T-cell (primary cell): ENCODE measurements around the gene DCC. TPM values are rescaled to one million over a fixed set of nuclear protein-coding genes. Genes with fewer than 3 reads are reported as not detected.

ENCODE experiments used
- ATAC-seq, 4 experiments: fragments of 200-7000 bp in 3 of 4; fragments of 150-1000 bp in 1 of 4; cut with Tn5 transposase; replicated peaks in 1 of 4; 1 replicate in 3 of 4; 2 replicates in 1 of 4; pipeline ENCODE4 v1.10.0; 2021; ENCODE audit warnings: moderate library complexity in 3 of 4, mild to moderate bottlenecking in 2 of 4, moderate number of reproducible peaks in 1 of 4
- CTCF ChIA-PET, 2 donors: fragments of 300-600 bp; sonication (Branson Sonifier 250); formaldehyde crosslinking; loops; one replicate each; lab custom pipeline; 2022; ENCODE audit warnings: antibody characterized with exemption in 2 of 2; lab: Charles Lee
- POLR2A ChIA-PET, 2 donors: fragments of 300-600 bp; sonication (Branson Sonifier 250); formaldehyde crosslinking; loops; one replicate each; lab custom pipeline; 2022; ENCODE audit warnings: antibody characterized with exemption in 2 of 2; lab: Charles Lee
- DNase-seq, 35 experiments: peaks; one replicate each; pipeline versions ENCODE4 v3.0.0 to v3.0.0-alpha.2; 2013 to 2023
- H3K27ac ChIP-seq: one replicate; pipeline ENCODE4 v1.5.1; 2013; ENCODE audit warnings: low read length
- H3K27me3 ChIP-seq, 2 experiments: replicated peaks in 1 of 2; 1 replicate in 1 of 2; 2 replicates in 1 of 2; pipeline versions ENCODE4 v1.6.1 to v1.7.0; 2013; ENCODE audit warnings: low read length in 1 of 2, mixed read lengths in 1 of 2; ENCODE audit not compliant: control insufficient read depth in 2 of 2, insufficient read depth in 2 of 2; ENCODE audit errors: extremely low read depth in 1 of 2
- H3K36me3 ChIP-seq, 2 donors: 1 replicate in 1 of 2; 2 replicates in 1 of 2; pipeline versions ENCODE4 v1.6.1 to v1.7.0; 2013; ENCODE audit warnings: low read length in 1 of 2; ENCODE audit not compliant: control insufficient read depth in 2 of 2, insufficient read depth in 1 of 2; ENCODE audit errors: extremely low read depth in 1 of 2
- H3K4me1 ChIP-seq, 2 experiments: 1 replicate in 1 of 2; 2 replicates in 1 of 2; pipeline versions ENCODE4 v1.6.1 to v1.7.0; 2013; ENCODE audit warnings: low read length in 2 of 2, mixed read lengths in 1 of 2; ENCODE audit not compliant: insufficient read depth in 2 of 2, control insufficient read depth in 1 of 2; ENCODE audit errors: extremely low read depth in 1 of 2
- H3K4me3 ChIP-seq, 2 donors: 1 replicate in 1 of 2; 2 replicates in 1 of 2; pipeline versions ENCODE4 v1.5.1 to v1.7.0; 2013; ENCODE audit warnings: mild to moderate bottlenecking in 2 of 2, low read length in 1 of 2, moderate library complexity in 1 of 2; ENCODE audit not compliant: control insufficient read depth in 1 of 2; ENCODE audit errors: extremely low read depth in 1 of 2
- H3K9me3 ChIP-seq: 2 replicates; pipeline ENCODE4 v1.7.0; 2013
- H3K27ac Mint-ChIP-seq, 2 donors: one replicate each; pipeline ENCODE4 v1.8.0; 2020 to 2021; ENCODE audit warnings: mild to moderate bottlenecking in 2 of 2, mixed read lengths in 2 of 2
- H3K27me3 Mint-ChIP-seq, 2 donors: one replicate each; pipeline ENCODE4 v1.8.0; 2021 to 2022; ENCODE audit warnings: mixed read lengths in 2 of 2
- H3K36me3 Mint-ChIP-seq: one replicate; pipeline ENCODE4 v1.8.0; 2021; ENCODE audit warnings: mixed read lengths
- H3K4me1 Mint-ChIP-seq, 3 donors: one replicate each; pipeline ENCODE4 v1.8.0; 2020 to 2022; ENCODE audit warnings: mixed read lengths in 3 of 3, mild to moderate bottlenecking in 1 of 3
- H3K4me3 Mint-ChIP-seq, 3 donors: one replicate each; pipeline ENCODE4 v1.8.0; 2020 to 2022; ENCODE audit warnings: mild to moderate bottlenecking in 3 of 3, mixed read lengths in 3 of 3, moderate library complexity in 3 of 3
- H3K9me3 Mint-ChIP-seq, 3 donors: one replicate each; pipeline ENCODE4 v1.8.0; 2020 to 2022; ENCODE audit warnings: mixed read lengths in 3 of 3
- WGBS: methylation state at CpG from one replicate; pipeline ENCODE4 v1.1.5; 2013; ENCODE audit warnings: missing lambda C conversion rate; ENCODE audit not compliant: insufficient coverage; 5-methylcytosine and 5-hydroxymethylcytosine counted together
- total RNA-seq, 35 experiments: library from RNA in 6 of 35; stranded (reverse) in 6 of 35; fragments of 120-200 nt in 1 of 35; gene quantifications; one replicate each; pipeline versions ENCODE4 v1.2.1 to v1.2.4 and lab custom pipeline; 2013 to 2026

DCC gene
- total RNA-seq, 5 donors from 2014 or later (not counting 1 experiment from before 2014, with no cell fraction given), result not detected

DNA sequence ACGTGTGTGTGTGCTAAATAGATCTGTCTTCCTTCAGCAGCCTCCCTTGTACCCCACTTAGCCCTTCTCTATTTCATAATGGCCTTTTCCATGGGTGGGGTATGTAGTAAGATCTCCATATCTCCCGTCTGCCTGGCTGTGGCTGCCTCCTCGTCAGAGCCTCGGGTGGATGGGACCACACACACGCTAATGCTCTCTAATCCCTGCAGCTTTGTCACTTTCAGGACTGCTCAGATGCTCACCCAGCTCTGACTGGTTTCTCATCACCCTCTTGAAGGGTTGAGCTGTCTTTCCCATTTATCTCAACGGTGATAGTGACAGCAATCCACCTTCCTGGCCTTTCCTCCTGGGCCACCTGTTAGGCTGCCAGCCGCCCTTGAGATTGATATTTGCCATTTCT lies 95.3 kb downstream of the DCC start:
- POLR2A ChIA-PET, result no interaction called here
- no peak for DNase-seq
- Mint-ChIP-seq H3K9me3 (peaks cover 0 to 13% (median 0%) of the 10 kb centered on the region in 3 donors), H3K36me3 (no peaks in the 10 kb centered on the region), H3K4me3 (no peak overlapping the region), H3K27me3 (no peaks in the 10 kb centered on the region), H3K4me1 (no peaks in the 10 kb centered on the region), H3K27ac (no peak overlapping the region)
- no peak for ATAC-seq
- Histone ChIP-seq H3K27ac (no peak overlapping the region), H3K9me3 (no peaks in the 10 kb centered on the region), H3K36me3 (no peaks in the 10 kb centered on the region), H3K27me3 (no peaks in the 10 kb centered on the region), H3K4me1 (no peaks in the 10 kb centered on the region), H3K4me3 (no peak overlapping the region)
- CTCF ChIA-PET, result no interaction called here
- 82% methylated on average over 2 of the region's 7 CpGs for WGBS

DNA sequence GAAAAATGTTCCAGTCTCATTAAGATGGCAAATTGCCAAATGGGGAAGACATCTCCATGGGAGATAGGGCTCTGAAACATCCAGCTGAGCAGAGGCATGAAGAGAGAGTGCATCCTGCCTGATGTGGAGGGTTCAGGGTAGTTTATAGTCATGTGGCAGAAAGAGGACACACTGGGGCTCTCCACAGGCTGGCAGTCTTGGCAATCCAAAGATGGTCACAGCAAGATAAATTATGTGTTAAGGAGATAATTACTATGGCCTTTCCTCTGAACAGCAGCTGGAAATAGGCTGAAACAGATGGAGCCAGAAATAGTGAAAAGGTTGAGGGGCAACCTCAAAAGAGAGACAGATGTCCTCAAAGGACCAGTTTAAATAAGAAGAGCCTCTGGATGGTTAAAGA lies 97.2 kb downstream of the DCC start:
- Histone ChIP-seq H3K36me3 (no peaks in the 10 kb centered on the region), H3K4me1 (no peaks in the 10 kb centered on the region), H3K4me3 (no peak overlapping the region), H3K27me3 (no peaks in the 10 kb centered on the region), H3K9me3 (no peaks in the 10 kb centered on the region), H3K27ac (no peak overlapping the region)
- POLR2A ChIA-PET, result no interaction called here
- no peak for ATAC-seq
- CTCF ChIA-PET, result no interaction called here
- Mint-ChIP-seq H3K27ac (no peak overlapping the region), H3K27me3 (no peaks in the 10 kb centered on the region), H3K9me3 (peaks cover 0 to 8% (median 0%) of the 10 kb centered on the region in 3 donors), H3K4me1 (no peaks in the 10 kb centered on the region), H3K36me3 (no peaks in the 10 kb centered on the region), H3K4me3 (no peak overlapping the region)
- DNase-seq, result no peak

DNA sequence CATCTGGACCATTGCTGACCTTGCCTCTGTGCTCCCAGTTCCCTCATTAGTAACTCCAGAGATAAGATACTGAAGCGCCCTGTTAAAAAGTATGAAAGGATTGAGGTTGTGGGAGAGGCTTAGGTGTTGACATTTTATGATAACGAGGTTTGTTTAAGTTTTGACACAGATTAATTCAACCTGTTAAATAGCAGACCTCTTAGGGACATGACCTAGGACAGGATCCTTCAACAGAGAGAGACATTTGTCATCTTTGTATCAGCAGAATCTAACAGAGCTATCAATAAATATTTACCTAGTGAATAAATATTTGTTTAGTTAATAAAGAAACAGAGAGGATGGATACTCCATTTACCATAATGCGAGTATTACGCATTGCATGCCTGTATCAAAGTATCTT lies 99.5 kb downstream of the DCC start:
- POLR2A ChIA-PET, result no interaction called here
- no CpG with 5 or more reads among the region's 4 CpGs for WGBS
- CTCF ChIA-PET, result no interaction called here
- no peak overlapping the region for H3K4me3 Mint-ChIP-seq
- no peak overlapping the region for H3K27ac ChIP-seq
- H3K4me1 ChIP-seq, result no peaks in the 10 kb centered on the region
- H3K4me3 ChIP-seq, result no peak overlapping the region
- H3K27me3 ChIP-seq, result no peaks in the 10 kb centered on the region
- no peaks in the 10 kb centered on the region for H3K27me3 Mint-ChIP-seq
- no peaks in the 10 kb centered on the region for H3K36me3 ChIP-seq
- H3K36me3 Mint-ChIP-seq, result no peaks in the 10 kb centered on the region
- no peaks in the 10 kb centered on the region for H3K9me3 ChIP-seq
- peaks cover 0 to 11% (median 4%) of the 10 kb centered on the region in 3 donors for H3K9me3 Mint-ChIP-seq
- no peak overlapping the region for H3K27ac Mint-ChIP-seq
- ATAC-seq, result no peak
- no peaks in the 10 kb centered on the region for H3K4me1 Mint-ChIP-seq
- DNase-seq, result no peak

DNA sequence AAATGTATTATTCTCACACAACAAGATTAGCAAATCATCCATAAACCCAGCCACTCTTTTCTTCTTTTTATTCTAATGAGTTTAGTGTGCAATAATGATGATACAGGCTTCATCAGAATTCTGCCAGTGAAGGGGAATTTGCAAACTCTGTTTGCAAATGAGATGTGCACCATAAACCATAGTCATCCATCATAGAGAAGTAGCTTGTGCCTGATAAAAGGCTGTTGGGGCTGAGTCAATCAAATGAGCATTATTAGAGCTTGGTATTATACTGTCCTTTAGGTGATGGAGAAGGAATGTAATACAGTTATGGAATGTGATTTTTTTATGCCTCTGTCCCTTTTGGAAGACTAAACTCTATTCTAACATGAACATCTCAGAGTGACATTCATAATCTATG lies 101.8 kb downstream of the DCC start:
- H3K4me3 ChIP-seq, result no peak overlapping the region
- no peak overlapping the region for H3K27ac Mint-ChIP-seq
- H3K27me3 Mint-ChIP-seq, result no peaks in the 10 kb centered on the region
- peaks cover 3 to 7% (median 4%) of the 10 kb centered on the region in 3 donors for H3K9me3 Mint-ChIP-seq
- H3K27me3 ChIP-seq, result no peaks in the 10 kb centered on the region
- no peaks in the 10 kb centered on the region for H3K9me3 ChIP-seq
- POLR2A ChIA-PET, result no interaction called here
- H3K4me1 ChIP-seq, result no peaks in the 10 kb centered on the region
- ATAC-seq (no peak), DNase-seq (no peak)
- no peaks in the 10 kb centered on the region for H3K36me3 Mint-ChIP-seq
- H3K4me1 Mint-ChIP-seq, result no peaks in the 10 kb centered on the region
- no peak overlapping the region for H3K27ac ChIP-seq
- no peaks in the 10 kb centered on the region for H3K36me3 ChIP-seq
- CTCF ChIA-PET, result no interaction called here
- no peak overlapping the region for H3K4me3 Mint-ChIP-seq

DNA sequence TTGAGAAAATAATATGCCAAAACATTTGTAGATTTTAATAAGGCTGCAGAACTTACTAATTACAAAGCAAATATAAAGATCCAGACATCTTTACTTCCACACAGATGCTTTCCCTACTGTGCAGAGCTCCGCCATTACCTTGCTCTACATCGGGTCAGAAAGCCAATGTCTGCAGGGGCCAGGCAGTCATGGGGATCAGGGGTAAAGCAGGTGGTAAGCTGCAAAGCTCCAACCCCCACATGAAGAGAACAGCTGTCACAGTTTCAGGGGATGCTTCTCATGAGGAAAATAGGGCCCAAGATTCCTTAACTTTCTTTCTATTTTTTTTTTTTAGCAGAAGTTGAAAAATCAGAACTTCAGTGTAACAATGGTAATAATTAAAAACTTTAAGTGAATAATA lies 102.7 kb downstream of the DCC start:
- Mint-ChIP-seq H3K36me3 (no peaks in the 10 kb centered on the region), H3K4me1 (no peaks in the 10 kb centered on the region), H3K27ac (no peak overlapping the region), H3K27me3 (no peaks in the 10 kb centered on the region), H3K4me3 (no peak overlapping the region), H3K9me3 (peaks cover 3 to 13% (median 8%) of the 10 kb centered on the region in 3 donors)
- no peaks in the 10 kb centered on the region for H3K36me3 ChIP-seq
- ATAC-seq, result no peak
- no peak overlapping the region for H3K27ac ChIP-seq
- H3K9me3 ChIP-seq, result no peaks in the 10 kb centered on the region
- WGBS, result no CpG with 5 or more reads among the region's 2 CpGs
- no peaks in the 10 kb centered on the region for H3K4me1 ChIP-seq
- POLR2A ChIA-PET, result no interaction called here
- H3K27me3 ChIP-seq, result no peaks in the 10 kb centered on the region
- DNase-seq, result no peak
- CTCF ChIA-PET, result no interaction called here
- no peak overlapping the region for H3K4me3 ChIP-seq

DNA sequence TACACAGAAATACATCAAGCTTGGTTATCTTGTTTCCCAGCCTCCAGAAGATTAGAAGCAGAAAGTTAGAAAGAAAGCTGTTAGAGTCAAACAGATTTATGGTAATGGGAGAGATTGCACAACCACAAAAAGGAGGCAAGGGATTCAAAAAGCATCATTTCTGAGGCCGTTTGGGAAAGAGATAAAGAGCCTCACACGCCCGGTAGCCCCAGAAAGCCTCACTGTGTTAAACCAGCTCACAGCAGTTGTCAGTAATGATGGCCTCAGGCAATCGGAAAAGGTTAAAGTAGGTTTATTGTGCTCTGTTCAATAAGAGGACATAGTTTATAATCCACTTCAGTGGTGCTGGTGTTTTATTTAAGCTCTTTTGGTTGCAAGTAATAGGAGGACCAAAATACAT lies 111.3 kb downstream of the DCC start:
- no peak overlapping the region for H3K27ac Mint-ChIP-seq
- H3K27me3 Mint-ChIP-seq, result no peaks in the 10 kb centered on the region

DNA sequence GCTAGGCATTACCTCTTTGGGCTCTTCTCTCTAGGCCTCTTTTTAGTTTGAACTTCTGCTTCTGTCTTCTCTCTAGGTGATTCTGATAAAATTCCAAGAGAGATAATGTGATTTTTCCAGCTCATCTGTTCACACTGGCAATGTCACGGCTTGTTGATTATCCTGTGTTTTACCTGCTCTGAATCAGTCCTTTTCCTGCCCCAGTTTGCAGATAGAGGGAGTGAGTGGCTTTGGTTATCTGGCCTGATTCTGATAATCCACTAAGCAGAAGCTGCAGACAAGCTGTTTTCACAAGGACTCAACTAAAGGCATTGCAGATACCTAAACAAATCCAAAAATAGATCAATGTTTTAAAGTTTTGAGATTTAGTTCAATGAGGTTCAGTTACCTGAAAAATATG lies 111.9 kb downstream of the DCC start:
- no peak overlapping the region for H3K27ac Mint-ChIP-seq
- no peaks in the 10 kb centered on the region for H3K27me3 Mint-ChIP-seq
- no peaks in the 10 kb centered on the region for H3K27me3 ChIP-seq
- H3K36me3 ChIP-seq, result no peaks in the 10 kb centered on the region
- H3K9me3 ChIP-seq, result no peaks in the 10 kb centered on the region
- H3K4me1 Mint-ChIP-seq, result no peaks in the 10 kb centered on the region
- peaks cover 5 to 14% (median 9%) of the 10 kb centered on the region in 3 donors for H3K9me3 Mint-ChIP-seq
- DNase-seq, result no peak
- CTCF ChIA-PET, result no interaction called here
- H3K36me3 Mint-ChIP-seq, result no peaks in the 10 kb centered on the region
- H3K4me1 ChIP-seq, result no peaks in the 10 kb centered on the region
- ATAC-seq, result no peak
- H3K27ac ChIP-seq, result no peak overlapping the region
- H3K4me3 ChIP-seq, result no peak overlapping the region
- 100% methylated on average over 1 of the region's 1 CpG for WGBS
- H3K4me3 Mint-ChIP-seq, result no peak overlapping the region
- POLR2A ChIA-PET, result no interaction called here

More for the DNA sequence above, 111.3 kb downstream of the DCC start:
- ChIA-PET POLR2A (no interaction called here), CTCF (no interaction called here)
- Histone ChIP-seq H3K27ac (no peak overlapping the region), H3K27me3 (no peaks in the 10 kb centered on the region), H3K4me3 (no peak overlapping the region), H3K4me1 (no peaks in the 10 kb centered on the region), H3K36me3 (no peaks in the 10 kb centered on the region), H3K9me3 (no peaks in the 10 kb centered on the region)
- 74% methylated on average over 4 of the region's 4 CpGs for WGBS
- H3K36me3 Mint-ChIP-seq, result no peaks in the 10 kb centered on the region
- no peak overlapping the region for H3K4me3 Mint-ChIP-seq
- ATAC-seq (no peak), DNase-seq (no peak)
- H3K9me3 Mint-ChIP-seq, result peaks cover 8 to 14% (median 13%) of the 10 kb centered on the region in 3 donors
- H3K4me1 Mint-ChIP-seq, result no peaks in the 10 kb centered on the region
